Effector CD8-positive, alpha-beta T cell (primary cell): Measurements from ENCODE around the gene SLC4A4.
"Not testable (repeated sequence)": the region's sequence is repeated elsewhere in the genome, so short reads cannot be mapped to it uniquely, and the experiment has no call there.

Experiments
- DNase-seq: peaks from one replicate; lab custom pipeline; 2025; lab: John Stamatoyannopoulos, UW

The SLC4A4 gene

GRCh38 chr4:71408961-71409360, 70.1 kb downstream of the SLC4A4 start:
- not testable (repeated sequence) for DNase-seq

- no peak for DNase-seq
Observed at GRCh38 chr4:71411981-71412380, 73.2 kb downstream of the SLC4A4 start.

GRCh38 chr4:71415491-71415890, 76.7 kb downstream of the SLC4A4 start:
- no peak for DNase-seq

- no peak for DNase-seq
Observed at GRCh38 chr4:71417150-71417549, 78.3 kb downstream of the SLC4A4 start.

- DNase-seq = no peak
Observed at GRCh38 chr4:71426381-71427042, 87.7 kb downstream of the SLC4A4 start.

- DNase-seq = no peak
Observed at GRCh38 chr4:71429106-71429505, 90.3 kb downstream of the SLC4A4 start.

- DNase-seq = no peak
Observed at GRCh38 chr4:71429962-71430361, 91.1 kb downstream of the SLC4A4 start.

GRCh38 chr4:71430609-71431008, 91.8 kb downstream of the SLC4A4 start:
- no peak for DNase-seq

- DNase-seq = no peak
Observed at GRCh38 chr4:71440612-71441011, 101.8 kb downstream of the SLC4A4 start.

GRCh38 chr4:71441186-71442169, 102.7 kb downstream of the SLC4A4 start:
- no peak for DNase-seq

- no peak for DNase-seq
Observed at GRCh38 chr4:71442336-71442735, 103.5 kb downstream of the SLC4A4 start.

- DNase-seq = no peak
Observed at GRCh38 chr4:71444395-71444794, 105.6 kb downstream of the SLC4A4 start.

GRCh38 chr4:71445811-71446210, 107.0 kb downstream of the SLC4A4 start:
- no peak for DNase-seq

GRCh38 chr4:71446479-71447081, 107.8 kb downstream of the SLC4A4 start:
- no peak for DNase-seq

GRCh38 chr4:71449040-71449439, 110.2 kb downstream of the SLC4A4 start:
- no peak for DNase-seq

GRCh38 chr4:71449878-71450277, 111.1 kb downstream of the SLC4A4 start:
- DNase-seq = no peak

GRCh38 chr4:71453531-71453930, 114.7 kb downstream of the SLC4A4 start:
- DNase-seq = no peak

GRCh38 chr4:71456841-71457240, 118.0 kb downstream of the SLC4A4 start:
- DNase-seq = no peak

- DNase-seq = no peak
Observed at GRCh38 chr4:71460371-71460770, 121.6 kb downstream of the SLC4A4 start.

- no peak for DNase-seq
Observed at GRCh38 chr4:71461422-71461821, 122.6 kb downstream of the SLC4A4 start.

- DNase-seq = no peak
Observed at GRCh38 chr4:71466775-71467174, 128.0 kb downstream of the SLC4A4 start.

- no peak for DNase-seq
Observed at GRCh38 chr4:71468116-71468710, 129.4 kb downstream of the SLC4A4 start.
